Panc1 (cell line): ENCODE measurements around the gene MYLK. TPM values are rescaled to one million over a fixed set of nuclear protein-coding genes. Genes with fewer than 3 reads are reported as not detected.

Experiments used
- ATAC-seq: fragments of 200-7000 bp; cut with Tn5 transposase; 2 replicates; pipeline ENCODE4 v1.9.1; 2020; ENCODE audit warnings: mild to moderate bottlenecking, moderate library complexity
- BruUV-seq: library from RNA; stranded (reverse); fragments of 400-500 nt; replicated peaks from 2 replicates; lab custom pipeline; 2021; lab: Mats Ljungman, UMichigan
- CTCF ChIA-PET: fragments of 300-600 bp; sonication (Branson Sonifier 250); formaldehyde crosslinking; loops from one replicate; lab custom pipeline; 2022; ENCODE audit warnings: antibody characterized with exemption; lab: Charles Lee
- POLR2A ChIA-PET: fragments of 300-600 bp; sonication (Branson Sonifier 250); formaldehyde crosslinking; loops from one replicate; lab custom pipeline; 2022; ENCODE audit warnings: antibody characterized with exemption; lab: Charles Lee
- DNase-seq: peaks from one replicate; pipeline ENCODE4 v3.0.0-alpha.2; 2010; ENCODE audit warnings: low read depth, low spot score
- H3K27ac ChIP-seq: 2 replicates; pipeline ENCODE4 v1.5.1; 2011; ENCODE audit warnings: mild to moderate bottlenecking, low read length, inconsistent platforms
- H3K27me3 ChIP-seq: fragments of 200-500 bp; sonication (Bioruptor generic); 2 replicates; pipeline ENCODE4 v1.6.0; 2014; ENCODE audit warnings: low read length, inconsistent platforms; ENCODE audit not compliant: control insufficient read depth, insufficient read depth
- H3K36me3 ChIP-seq: fragments of 200-500 bp; sonication (Bioruptor generic); 2 replicates; pipeline ENCODE4 v1.5.1; 2014; ENCODE audit warnings: inconsistent platforms, mild to moderate bottlenecking, low read length, moderate library complexity; ENCODE audit not compliant: control insufficient read depth, insufficient read depth
- H3K4me1 ChIP-seq: 2 replicates; pipeline ENCODE4 v1.5.1; 2011; ENCODE audit warnings: inconsistent platforms, mild to moderate bottlenecking, low read length, moderate library complexity; ENCODE audit not compliant: control insufficient read depth, insufficient read depth
- H3K4me3 ChIP-seq, 2 experiments: 2 replicates each; pipeline ENCODE4 v1.5.1; 2011 to 2012; ENCODE audit warnings: low read depth in 2 of 2, low read length in 2 of 2, mild to moderate bottlenecking in 2 of 2, inconsistent platforms in 1 of 2, moderate library complexity in 1 of 2
- H3K9me3 ChIP-seq: fragments of 200-500 bp; sonication (Bioruptor generic); 2 replicates; pipeline ENCODE4 v1.5.1; 2014; ENCODE audit warnings: low read depth, mild to moderate bottlenecking, inconsistent platforms, low read length, moderate library complexity; ENCODE audit not compliant: control insufficient read depth, insufficient read depth
- CTCF ChIP-seq: fragments of 450-650 bp; IDR thresholded peaks from 2 replicates; pipeline ENCODE4 v1.5.1; 2017; ENCODE audit warnings: mild to moderate bottlenecking
- POLR2AphosphoS5 ChIP-seq: IDR thresholded peaks from 2 replicates; pipeline ENCODE4 v1.6.1; 2012; ENCODE audit warnings: mild to moderate bottlenecking, low read depth, low read length, moderate library complexity
- REST ChIP-seq, 2 experiments: IDR thresholded peaks; 2 replicates each; pipeline ENCODE4 v1.6.1; 2011 to 2012; ENCODE audit warnings: low read depth in 2 of 2, control low read depth in 1 of 2, low read length in 1 of 2, mild to moderate bottlenecking in 1 of 2, moderate library complexity in 1 of 2; ENCODE audit not compliant: insufficient read depth in 1 of 2
- SIN3A ChIP-seq: IDR thresholded peaks from 2 replicates; pipeline ENCODE4 v1.6.1; 2012; ENCODE audit warnings: low read depth, mild to moderate bottlenecking, low read length, moderate library complexity, borderline replicate concordance; ENCODE audit not compliant: insufficient read depth
- TCF7L2 ChIP-seq: IDR thresholded peaks from 2 replicates; pipeline ENCODE4 v1.6.1; 2011; ENCODE audit warnings: mild to moderate bottlenecking, low read depth, low read length, inconsistent platforms
- in situ Hi-C: cut with HindIII; loops from 2 replicates; pipeline ENCODE4 v1.10.0; 2016; ENCODE audit warnings: low sequenced_read_pairs, low pct_unique_long_range_greater_than_20kb
- intact Hi-C: fragments of 100-400 bp; cut with micrococcal nuclease; formaldehyde crosslinking; loops from one replicate; pipeline ENCODE4 v1.10.0; 2022; ENCODE audit not compliant: unreplicated experiment
- total RNA-seq: library from RNA; stranded (reverse); gene quantifications from one replicate; pipeline ENCODE4 v1.2.1, GENCODE V29; 2021; ENCODE audit not compliant: unreplicated experiment

The MYLK gene
- total RNA-seq, 1 experiment from 2014 or later, result 29.7 TPM

- ATAC-seq (no peak), DNase-seq (no peak)
- in situ Hi-C loops, result no loop called here
- H3K27me3 ChIP-seq, result no peaks in the 10 kb centered on the region
- intact Hi-C loops, result no loop called here
- ChIA-PET CTCF (no interaction called here), POLR2A (no interaction called here)
- no peak overlapping the region for H3K4me3 ChIP-seq
- TF ChIP-seq POLR2AphosphoS5 (no peak), REST (IDR thresholded peaks at IDR 0.05; ENCODE audit: insufficient read depth in 1 of 2, low read depth in 2 of 2, low read length in 1 of 2) (no peak), CTCF (no peak), SIN3A (no peak), TCF7L2 (no peak)
- no peaks in the 10 kb centered on the region for H3K9me3 ChIP-seq
- no peaks in the 10 kb centered on the region for H3K4me1 ChIP-seq
- H3K27ac ChIP-seq, result no peak overlapping the region
- no TSS peak for BruUV-seq
- no peaks in the 10 kb centered on the region for H3K36me3 ChIP-seq
Observed at GRCh38 chr3:123766193-123767008, 117.7 kb downstream of the MYLK start.

GRCh38 chr3:123765475-123766128, 118.5 kb downstream of the MYLK start:
- no TSS peak for BruUV-seq
- Histone ChIP-seq H3K27me3 (no peaks in the 10 kb centered on the region), H3K27ac (no peak overlapping the region), H3K36me3 (no peaks in the 10 kb centered on the region), H3K4me3 (no peak overlapping the region), H3K9me3 (no peaks in the 10 kb centered on the region), H3K4me1 (no peaks in the 10 kb centered on the region)
- POLR2A ChIA-PET, result interaction anchor here (0.7 kb wide), 1 partner anchor 635 kb away, joined by 5 read pairs; no protein-coding TSS in a partner anchor
- CTCF ChIA-PET, result no interaction called here
- TF ChIP-seq CTCF, result no peak
- no peak for TF ChIP-seq TCF7L2
- no peak for TF ChIP-seq REST (IDR thresholded peaks at IDR 0.05; ENCODE audit: insufficient read depth in 1 of 2, low read depth in 2 of 2, low read length in 1 of 2)
- TF ChIP-seq SIN3A, result no peak
- TF ChIP-seq POLR2AphosphoS5, result no peak
- intact Hi-C loops (no loop called here), in situ Hi-C loops (no loop called here)
- ATAC-seq (no peak), DNase-seq (no peak)
